ENCODE measurements around the gene YLPM1. TPM values are rescaled to one million over a fixed set of nuclear protein-coding genes. Genes with fewer than 3 reads are reported as not detected.

Gene YLPM1
- total RNA-seq, 2 donors from 2014 or later: 48.2 to 61.6 TPM

- no peak for TF ChIP-seq CTCF (IDR thresholded peaks at IDR 0.05)
- Histone ChIP-seq H3K4me1 (ENCODE audit: control insufficient read depth in 1 of 2, low read depth in 2 of 2) (no peaks in the 10 kb centered on the region), H3K36me3 (peaks cover 16% of the 10 kb centered on the region), H3K9me3 (no peaks in the 10 kb centered on the region), H3K27me3 (replicated peaks; ENCODE audit: insufficient read depth) (no peaks in the 10 kb centered on the region), H3K4me3 (no peak overlapping the region), H3K27ac (no peak overlapping the region)
- DNase-seq (ENCODE audit: low spot score) (no peak), ATAC-seq (ENCODE audit: insufficient number of reproducible peaks, low FRiP score, low read depth) (no peak)
Observed at GRCh38 chr14:74733221-74733620, 29.9 kb upstream of the YLPM1 start.

GRCh38 chr14:74735125-74735524, 28.0 kb upstream of the YLPM1 start:
- Histone ChIP-seq H3K9me3 (no peaks in the 10 kb centered on the region), H3K36me3 (peaks cover 25% of the 10 kb centered on the region), H3K27me3 (replicated peaks; ENCODE audit: insufficient read depth) (no peaks in the 10 kb centered on the region), H3K4me3 (no peak overlapping the region), H3K27ac (no peak overlapping the region), H3K4me1 (ENCODE audit: control insufficient read depth in 1 of 2, low read depth in 2 of 2) (no peaks in the 10 kb centered on the region)
- no peak for TF ChIP-seq CTCF (IDR thresholded peaks at IDR 0.05)
- ATAC-seq (ENCODE audit: insufficient number of reproducible peaks, low FRiP score, low read depth): no peak
- no peak for DNase-seq (ENCODE audit: low spot score)

- no peak for ATAC-seq (ENCODE audit: insufficient number of reproducible peaks, low FRiP score, low read depth)
- H3K9me3 ChIP-seq: no peaks in the 10 kb centered on the region
- no peak for TF ChIP-seq CTCF (IDR thresholded peaks at IDR 0.05)
- no peak for DNase-seq (ENCODE audit: low spot score)
- H3K4me3 ChIP-seq: no peak overlapping the region
- no peaks in the 10 kb centered on the region for H3K4me1 ChIP-seq (ENCODE audit: control insufficient read depth in 1 of 2, low read depth in 2 of 2)
- H3K27me3 ChIP-seq (replicated peaks; ENCODE audit: insufficient read depth): no peaks in the 10 kb centered on the region
- no peak overlapping the region for H3K27ac ChIP-seq
- H3K36me3 ChIP-seq: peaks cover 25% of the 10 kb centered on the region
Observed at GRCh38 chr14:74737753-74738325, 25.3 kb upstream of the YLPM1 start.

- DNase-seq (ENCODE audit: low spot score) (no peak), ATAC-seq (ENCODE audit: insufficient number of reproducible peaks, low FRiP score, low read depth) (no peak)
- Histone ChIP-seq H3K9me3 (no peaks in the 10 kb centered on the region), H3K4me3 (no peak overlapping the region), H3K27ac (no peak overlapping the region), H3K36me3 (peaks cover 21% of the 10 kb centered on the region), H3K4me1 (ENCODE audit: control insufficient read depth in 1 of 2, low read depth in 2 of 2) (no peaks in the 10 kb centered on the region), H3K27me3 (replicated peaks; ENCODE audit: insufficient read depth) (no peaks in the 10 kb centered on the region)
- TF ChIP-seq CTCF (IDR thresholded peaks at IDR 0.05): no peak
Observed at GRCh38 chr14:74739293-74740030, 23.7 kb upstream of the YLPM1 start.

GRCh38 chr14:74747237-74747636, 15.9 kb upstream of the YLPM1 start:
- no peak for DNase-seq (ENCODE audit: low spot score)
- Histone ChIP-seq H3K27ac (no peak overlapping the region), H3K4me1 (ENCODE audit: control insufficient read depth in 1 of 2, low read depth in 2 of 2) (no peaks in the 10 kb centered on the region), H3K27me3 (replicated peaks; ENCODE audit: insufficient read depth) (no peaks in the 10 kb centered on the region), H3K9me3 (no peaks in the 10 kb centered on the region), H3K36me3 (no peaks in the 10 kb centered on the region), H3K4me3 (no peak overlapping the region)
- TF ChIP-seq CTCF (IDR thresholded peaks at IDR 0.05): no peak
- ATAC-seq (ENCODE audit: insufficient number of reproducible peaks, low FRiP score, low read depth): no peak

All from thoracic aorta (tissue), 2 donors.